HepG2 (cell line): ENCODE results near the gene OAS3. TPM values are rescaled to one million over a fixed set of nuclear protein-coding genes. Genes with fewer than 3 reads are reported as not detected.

Experiments
- KAT7 ChIP-seq: IDR thresholded peaks from 2 replicates; pipeline ENCODE4 v1.6.1; 2018; ENCODE audit warnings: borderline replicate concordance, missing compliant biosample characterization
- TOE1 ChIP-seq: sonication (generic); formaldehyde crosslinking; IDR thresholded peaks from 2 replicates; pipeline ENCODE4 v1.4.0; 2020; ENCODE audit warnings: mild to moderate bottlenecking, missing genetic modification reagents
- ZFP1 ChIP-seq: IDR thresholded peaks from 2 replicates; pipeline ENCODE4 v1.6.1; 2016
- polyA plus RNA-seq, 8 experiments: library from polyadenylated mRNA; depleted of rRNA in 3 of 8; stranded (reverse) in 7 of 8; unstranded in 1 of 8; fragments of >200 nt; fragmentation: Illumina TruSeq in 4 of 8; extraction: Trizol in 4 of 8; gene quantifications; 2 replicates each; pipeline versions ENCODE4 v1.2.1 to v1.2.3, GENCODE V29; 2011 to 2016; ENCODE audit warnings: low read depth in 4 of 8, missing spikeins in 1 of 8, mixed read lengths in 1 of 8; ENCODE audit not compliant: insufficient read depth in 1 of 8
- total RNA-seq, 5 experiments: library from RNA; depleted of rRNA; stranded (reverse); fragments of >200 nt; fragmentation: Illumina TruSeq; extraction: Trizol; gene quantifications; 2 replicates each; pipeline ENCODE4 v1.2.3, GENCODE V29; 2016; ENCODE audit warnings: low read depth in 1 of 5
- TF ChIP-seq, protein P1 (sequence below): sonication (generic); formaldehyde crosslinking; IDR thresholded peaks from one replicate; pipeline ENCODE4 v1.5.1; 2020; ENCODE audit warnings: mild to moderate bottlenecking, missing genetic modification reagents; ENCODE audit errors: not compliant biosample characterization

The OAS3 gene
- total and polyA plus RNA-seq, 2 of the 13 experiments (the other 11 are each of a cell fraction or from before 2014, with no cell fraction given) = 4.8 to 10.5 TPM

DNA sequence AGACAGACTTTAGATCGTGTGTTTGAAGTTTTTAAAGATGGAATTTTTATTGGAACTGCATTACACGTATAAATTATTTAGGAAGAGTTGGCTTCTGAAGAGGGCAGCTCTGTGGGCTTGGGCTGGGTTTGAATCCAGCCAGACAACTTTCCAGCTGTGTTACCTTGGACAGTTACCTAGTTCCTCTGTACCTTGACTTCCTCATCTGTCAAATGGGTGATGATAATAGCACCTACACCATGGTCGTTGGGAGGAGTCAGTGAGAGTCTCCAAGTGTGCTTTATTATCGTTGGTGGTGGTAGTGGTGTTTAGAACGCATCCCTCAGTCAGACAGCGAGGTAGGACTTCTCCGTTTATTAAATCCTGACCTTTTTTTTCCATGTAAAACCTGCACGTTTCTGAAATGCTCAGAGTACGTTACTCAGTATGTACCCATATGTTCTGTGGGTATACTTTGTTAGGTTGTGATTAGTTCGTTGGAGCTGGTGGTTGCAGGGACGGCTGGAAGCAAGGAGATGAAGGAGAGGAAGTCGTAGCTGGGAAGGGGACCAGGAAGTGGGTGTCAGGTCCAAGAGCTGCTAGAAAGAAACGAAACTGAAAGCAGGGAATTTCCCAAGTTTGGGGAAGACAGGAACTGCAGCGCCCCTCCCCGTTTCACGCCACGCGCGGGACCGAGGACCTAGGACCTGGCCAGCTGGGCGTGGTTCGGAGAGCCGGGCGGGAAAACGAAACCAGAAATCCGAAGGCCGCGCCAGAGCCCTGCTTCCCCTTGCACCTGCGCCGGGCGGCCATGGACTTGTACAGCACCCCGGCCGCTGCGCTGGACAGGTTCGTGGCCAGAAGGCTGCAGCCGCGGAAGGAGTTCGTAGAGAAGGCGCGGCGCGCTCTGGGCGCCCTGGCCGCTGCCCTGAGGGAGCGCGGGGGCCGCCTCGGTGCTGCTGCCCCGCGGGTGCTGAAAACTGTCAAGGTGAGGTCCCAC lies at the start of gene OAS3 (continued):
- 0 out of 2 replicates have a peak, but pooled peaks have one; percentile 29 for TF ChIP-seq ZFP1
- TF ChIP-seq TOE1 (CRISPR knock-in tag) = no peak
- TF ChIP-seq, protein P1, sequence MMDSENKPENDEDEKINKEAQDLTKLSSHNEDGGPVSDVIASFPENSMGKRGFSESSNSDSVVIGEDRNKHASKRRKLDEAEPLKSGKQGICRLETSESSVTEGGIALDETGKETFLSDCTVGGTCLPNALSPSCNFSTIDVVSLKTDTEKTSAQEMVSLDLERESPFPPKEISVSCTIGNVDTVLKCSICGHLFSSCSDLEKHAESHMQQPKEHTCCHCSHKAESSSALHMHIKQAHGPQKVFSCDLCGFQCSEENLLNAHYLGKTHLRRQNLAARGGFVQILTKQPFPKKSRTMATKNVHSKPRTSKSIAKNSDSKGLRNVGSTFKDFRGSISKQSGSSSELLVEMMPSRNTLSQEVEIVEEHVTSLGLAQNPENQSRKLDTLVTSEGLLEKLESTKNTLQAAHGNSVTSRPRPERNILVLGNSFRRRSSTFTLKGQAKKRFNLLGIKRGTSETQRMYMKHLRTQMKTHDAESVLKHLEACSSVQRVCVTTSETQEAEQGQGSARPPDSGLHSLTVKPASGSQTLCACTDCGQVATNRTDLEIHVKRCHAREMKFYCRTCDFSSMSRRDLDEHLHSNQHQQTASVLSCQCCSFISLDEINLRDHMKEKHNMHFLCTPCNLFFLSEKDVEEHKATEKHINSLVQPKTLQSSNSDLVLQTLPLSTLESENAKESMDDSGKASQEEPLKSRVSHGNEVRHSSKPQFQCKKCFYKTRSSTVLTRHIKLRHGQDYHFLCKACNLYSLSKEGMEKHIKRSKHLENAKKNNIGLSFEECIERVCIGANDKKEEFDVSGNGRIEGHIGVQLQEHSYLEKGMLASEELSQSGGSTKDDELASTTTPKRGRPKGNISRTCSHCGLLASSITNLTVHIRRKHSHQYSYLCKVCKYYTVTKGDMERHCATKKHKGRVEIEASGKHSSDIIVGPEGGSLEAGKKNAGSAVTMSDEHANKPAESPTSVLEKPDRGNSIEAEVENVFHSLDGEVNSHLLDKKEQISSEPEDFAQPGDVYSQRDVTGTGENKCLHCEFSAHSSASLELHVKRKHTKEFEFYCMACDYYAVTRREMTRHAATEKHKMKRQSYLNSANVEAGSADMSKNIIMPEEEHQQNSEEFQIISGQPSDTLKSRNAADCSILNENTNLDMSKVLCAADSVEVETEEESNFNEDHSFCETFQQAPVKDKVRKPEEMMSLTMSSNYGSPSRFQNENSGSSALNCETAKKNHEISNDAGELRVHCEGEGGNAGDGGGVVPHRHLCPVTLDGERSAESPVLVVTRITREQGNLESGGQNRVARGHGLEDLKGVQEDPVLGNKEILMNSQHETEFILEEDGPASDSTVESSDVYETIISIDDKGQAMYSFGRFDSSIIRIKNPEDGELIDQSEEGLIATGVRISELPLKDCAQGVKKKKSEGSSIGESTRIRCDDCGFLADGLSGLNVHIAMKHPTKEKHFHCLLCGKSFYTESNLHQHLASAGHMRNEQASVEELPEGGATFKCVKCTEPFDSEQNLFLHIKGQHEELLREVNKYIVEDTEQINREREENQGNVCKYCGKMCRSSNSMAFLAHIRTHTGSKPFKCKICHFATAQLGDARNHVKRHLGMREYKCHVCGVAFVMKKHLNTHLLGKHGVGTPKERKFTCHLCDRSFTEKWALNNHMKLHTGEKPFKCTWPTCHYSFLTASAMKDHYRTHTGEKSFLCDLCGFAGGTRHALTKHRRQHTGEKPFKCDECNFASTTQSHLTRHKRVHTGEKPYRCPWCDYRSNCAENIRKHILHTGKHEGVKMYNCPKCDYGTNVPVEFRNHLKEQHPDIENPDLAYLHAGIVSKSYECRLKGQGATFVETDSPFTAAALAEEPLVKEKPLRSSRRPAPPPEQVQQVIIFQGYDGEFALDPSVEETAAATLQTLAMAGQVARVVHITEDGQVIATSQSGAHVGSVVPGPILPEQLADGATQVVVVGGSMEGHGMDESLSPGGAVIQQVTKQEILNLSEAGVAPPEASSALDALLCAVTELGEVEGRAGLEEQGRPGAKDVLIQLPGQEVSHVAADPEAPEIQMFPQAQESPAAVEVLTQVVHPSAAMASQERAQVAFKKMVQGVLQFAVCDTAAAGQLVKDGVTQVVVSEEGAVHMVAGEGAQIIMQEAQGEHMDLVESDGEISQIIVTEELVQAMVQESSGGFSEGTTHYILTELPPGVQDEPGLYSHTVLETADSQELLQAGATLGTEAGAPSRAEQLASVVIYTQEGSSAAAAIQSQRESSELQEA (CRISPR knock-in tag) = no peak
- TF ChIP-seq KAT7 (CRISPR knock-in tag) = no peak; the same call in 1 of the 2 replicates
- TF ChIP-seq, all 625 proteins: peak for 200
